Measurements from ENCODE around the gene KAT7.

DNA sequence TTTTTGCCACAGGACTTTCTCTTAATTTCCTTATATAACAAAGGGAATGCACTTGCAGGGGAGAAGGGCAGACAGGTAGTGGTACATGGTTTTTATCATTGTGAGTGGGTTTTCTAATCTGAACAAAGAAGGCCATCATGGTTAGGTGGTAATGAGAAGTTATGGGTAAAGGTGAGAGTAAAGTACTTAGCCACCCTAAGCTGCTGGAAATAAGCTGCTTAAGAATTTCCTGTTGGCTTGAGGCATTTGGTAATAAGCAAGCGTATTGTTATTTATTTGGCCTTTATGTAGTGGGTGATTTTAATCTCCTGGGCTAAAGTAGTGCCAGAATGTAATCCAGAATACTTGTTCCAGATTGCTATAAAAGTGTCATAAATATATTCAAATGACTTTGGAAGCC lies 32.3 kb downstream of the KAT7 start:
- TF ChIP-seq, protein P1, sequence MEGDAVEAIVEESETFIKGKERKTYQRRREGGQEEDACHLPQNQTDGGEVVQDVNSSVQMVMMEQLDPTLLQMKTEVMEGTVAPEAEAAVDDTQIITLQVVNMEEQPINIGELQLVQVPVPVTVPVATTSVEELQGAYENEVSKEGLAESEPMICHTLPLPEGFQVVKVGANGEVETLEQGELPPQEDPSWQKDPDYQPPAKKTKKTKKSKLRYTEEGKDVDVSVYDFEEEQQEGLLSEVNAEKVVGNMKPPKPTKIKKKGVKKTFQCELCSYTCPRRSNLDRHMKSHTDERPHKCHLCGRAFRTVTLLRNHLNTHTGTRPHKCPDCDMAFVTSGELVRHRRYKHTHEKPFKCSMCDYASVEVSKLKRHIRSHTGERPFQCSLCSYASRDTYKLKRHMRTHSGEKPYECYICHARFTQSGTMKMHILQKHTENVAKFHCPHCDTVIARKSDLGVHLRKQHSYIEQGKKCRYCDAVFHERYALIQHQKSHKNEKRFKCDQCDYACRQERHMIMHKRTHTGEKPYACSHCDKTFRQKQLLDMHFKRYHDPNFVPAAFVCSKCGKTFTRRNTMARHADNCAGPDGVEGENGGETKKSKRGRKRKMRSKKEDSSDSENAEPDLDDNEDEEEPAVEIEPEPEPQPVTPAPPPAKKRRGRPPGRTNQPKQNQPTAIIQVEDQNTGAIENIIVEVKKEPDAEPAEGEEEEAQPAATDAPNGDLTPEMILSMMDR (IDR thresholded peaks at IDR 0.05), result no peak
- TF ChIP-seq POLR2A (IDR thresholded peaks at IDR 0.05), result no peak

Measured in heart left ventricle (tissue), 13 donors.